Stimulated activated CD8-positive, alpha-beta memory T cell treated with anti-CD3 and anti-CD28 coated beads, Interleukin-15, amount 100 ng/mL, for 24 hours (primary cell): ENCODE measurements around the gene SP140L.
"Not testable (repeated sequence)": the region's sequence is repeated elsewhere in the genome, so short reads cannot be mapped to it uniquely, and the experiment has no call there.

Experiments used
- DNase-seq: peaks from one replicate; pipeline ENCODE4 v3.0.0-alpha.2; 2020; ENCODE audit warnings: low read depth

Gene SP140L

DNA sequence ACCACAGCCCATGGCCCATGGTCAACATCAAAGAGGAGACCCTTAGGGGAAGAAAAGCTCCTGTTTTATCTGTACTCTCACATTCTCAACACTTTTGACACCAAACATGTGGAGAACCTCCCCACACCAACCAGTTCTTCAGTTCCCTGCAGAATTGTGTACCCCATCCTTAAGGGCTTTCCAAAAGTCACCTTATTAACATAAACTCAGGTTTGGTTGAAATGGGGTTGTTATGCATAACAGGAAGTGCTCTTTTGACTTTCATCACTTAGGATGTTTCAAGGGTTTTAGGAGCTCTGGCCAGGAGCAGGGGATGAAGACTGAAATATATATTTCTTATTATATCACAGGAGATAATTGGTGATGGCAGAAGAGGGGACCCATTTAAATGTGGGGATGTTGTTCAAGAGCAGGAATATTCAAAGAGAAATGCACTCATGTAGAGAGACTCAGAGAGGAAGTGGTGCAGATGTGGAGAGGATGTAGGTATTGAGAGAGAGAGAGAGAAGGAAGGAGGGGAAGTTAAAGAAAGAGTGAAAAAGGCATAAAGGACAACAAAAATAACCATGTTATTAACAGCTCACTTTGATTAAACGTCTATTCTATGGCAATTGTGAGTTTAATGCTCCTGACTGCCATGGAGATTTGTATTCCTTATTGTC is 35.2 kb downstream of the SP140L start:
- DNase-seq = no peak

DNA sequence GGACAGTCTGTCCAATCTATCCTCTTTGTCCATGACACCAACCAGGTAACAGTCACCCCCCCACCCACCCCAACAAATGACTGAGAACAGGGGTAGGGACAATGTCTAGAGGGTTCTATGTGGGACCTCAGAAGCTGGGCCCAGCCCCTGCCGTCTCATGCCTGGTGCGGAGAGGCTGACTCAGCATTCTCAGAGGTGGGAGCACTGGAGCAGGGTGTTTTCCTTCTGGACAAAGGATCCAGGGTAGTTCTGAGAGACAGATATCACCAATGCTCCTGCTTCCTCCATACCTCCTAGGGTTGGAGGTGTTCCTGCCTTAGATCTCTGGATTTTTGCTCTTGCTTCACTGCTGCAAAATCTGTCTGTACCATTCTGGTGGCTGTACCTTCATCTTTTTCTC is 55.1 kb downstream of the SP140L start:
- no peak for DNase-seq

DNA sequence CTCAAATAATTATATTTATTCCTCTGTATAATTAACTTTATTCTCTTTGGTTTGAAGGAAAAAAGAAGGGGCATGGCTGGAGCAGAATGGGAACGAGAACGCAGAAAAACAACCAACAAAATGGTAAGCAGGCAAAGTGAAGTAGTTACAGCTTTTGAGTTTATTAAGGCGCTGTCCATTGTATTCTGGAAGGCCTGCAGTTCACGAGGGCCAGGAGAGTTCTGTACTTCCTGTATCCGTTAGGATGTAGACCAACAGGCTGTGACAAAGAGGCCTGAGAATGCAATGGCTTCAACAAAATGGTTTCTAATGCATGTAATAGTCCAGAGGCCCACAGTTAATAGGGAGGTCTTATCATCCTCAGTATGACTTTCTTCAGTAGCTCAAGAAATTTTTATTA is 56.5 kb downstream of the SP140L start:
- no peak for DNase-seq

DNA sequence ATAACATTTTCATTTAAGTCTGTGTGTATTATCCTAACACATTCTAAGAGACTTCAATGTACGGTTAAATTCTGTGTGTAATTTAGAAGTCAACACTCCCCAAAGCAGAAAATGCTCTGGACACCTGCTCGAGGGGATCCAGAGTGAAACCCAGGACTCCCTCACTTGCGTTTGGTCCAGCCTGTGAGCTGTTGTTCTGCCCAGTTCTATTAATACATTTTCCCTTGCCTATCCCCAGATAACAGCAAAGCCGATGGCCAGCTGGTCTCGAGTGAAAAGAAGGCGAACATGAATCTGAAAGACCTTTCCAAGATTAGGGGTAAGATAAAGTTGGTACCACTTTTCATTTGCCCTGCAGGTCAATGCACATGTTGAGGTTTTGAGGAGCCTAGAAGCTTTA is 58.0 kb downstream of the SP140L start:
- DNase-seq = no peak

DNA sequence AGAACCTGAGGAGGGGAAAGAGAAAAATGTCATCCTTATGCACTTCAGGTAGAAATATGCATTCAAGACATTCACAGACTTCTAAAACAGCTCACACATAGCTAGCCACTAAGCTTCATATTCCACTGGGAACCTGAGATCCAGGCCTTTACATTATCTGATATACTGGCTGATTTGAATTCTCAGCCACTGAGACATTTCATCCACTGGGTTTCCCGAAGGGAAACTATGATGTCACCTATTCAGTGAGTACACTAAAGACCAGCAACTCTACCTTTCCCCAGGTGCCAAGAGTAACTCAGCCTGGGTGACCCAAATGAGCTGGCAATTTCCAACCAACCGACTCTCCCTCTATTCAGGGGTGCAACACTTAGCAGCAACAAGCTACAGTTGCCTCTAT is 67.3 kb downstream of the SP140L start:
- no peak for DNase-seq

DNA sequence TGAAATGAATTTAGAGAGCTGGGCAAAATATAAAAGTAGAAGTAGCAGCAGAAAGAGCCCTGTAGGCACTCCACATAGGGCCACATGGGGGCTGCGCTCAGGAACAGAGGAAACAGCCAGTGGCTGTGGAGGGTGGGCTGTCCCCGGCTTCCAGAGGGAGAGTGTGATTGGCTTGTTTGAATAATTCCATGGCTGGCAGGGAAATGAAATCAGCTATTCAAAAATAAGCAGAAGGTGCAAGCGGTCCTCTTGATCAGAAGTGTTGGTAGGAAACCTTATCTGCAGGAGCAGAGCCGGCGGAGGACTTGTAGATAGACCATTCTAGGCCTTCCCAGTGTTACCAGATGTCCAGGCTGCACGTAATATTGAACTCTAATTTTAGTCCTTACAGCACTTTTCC is 71.7 kb downstream of the SP140L start:
- not testable (repeated sequence) for DNase-seq

DNA sequence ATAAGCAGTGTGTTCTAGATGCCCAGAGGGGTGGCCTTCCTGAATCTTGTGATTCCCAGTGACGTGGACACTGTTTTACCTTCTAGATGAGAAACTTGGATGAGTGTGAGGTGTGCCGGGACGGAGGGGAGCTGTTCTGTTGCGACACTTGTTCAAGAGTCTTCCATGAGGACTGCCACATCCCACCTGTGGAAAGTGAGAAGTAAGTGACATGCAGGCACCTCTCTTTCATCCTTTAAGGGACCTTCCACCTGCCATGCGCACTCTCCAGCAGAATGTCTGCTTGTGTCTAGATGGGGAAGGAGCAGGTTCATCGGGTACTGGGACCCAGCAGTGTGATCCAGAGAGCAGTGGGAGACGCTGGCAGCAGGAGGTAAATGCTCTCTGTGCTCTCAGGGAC is 73.0 kb downstream of the SP140L start:
- DNase-seq = no peak

DNA sequence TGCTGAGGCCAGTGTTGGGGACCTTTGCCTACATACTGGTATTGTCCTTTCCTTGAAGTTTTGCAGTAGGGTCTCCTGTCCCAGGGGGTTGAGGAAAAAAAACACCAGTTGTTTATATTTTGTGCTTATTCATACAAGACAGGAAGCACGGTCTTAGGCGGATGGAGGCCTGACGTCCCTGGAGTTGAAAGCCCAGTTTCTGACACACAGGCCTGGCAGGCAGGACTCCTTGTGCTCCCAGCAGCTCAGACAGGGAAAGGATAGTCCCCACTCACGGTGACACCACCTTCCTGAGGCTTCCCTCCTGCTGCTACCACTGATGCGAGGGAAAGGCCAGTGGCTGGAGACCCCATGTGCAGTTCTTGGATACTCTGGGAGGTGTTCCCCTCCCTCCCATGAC is 73.5 kb downstream of the SP140L start:
- DNase-seq = no peak

DNA sequence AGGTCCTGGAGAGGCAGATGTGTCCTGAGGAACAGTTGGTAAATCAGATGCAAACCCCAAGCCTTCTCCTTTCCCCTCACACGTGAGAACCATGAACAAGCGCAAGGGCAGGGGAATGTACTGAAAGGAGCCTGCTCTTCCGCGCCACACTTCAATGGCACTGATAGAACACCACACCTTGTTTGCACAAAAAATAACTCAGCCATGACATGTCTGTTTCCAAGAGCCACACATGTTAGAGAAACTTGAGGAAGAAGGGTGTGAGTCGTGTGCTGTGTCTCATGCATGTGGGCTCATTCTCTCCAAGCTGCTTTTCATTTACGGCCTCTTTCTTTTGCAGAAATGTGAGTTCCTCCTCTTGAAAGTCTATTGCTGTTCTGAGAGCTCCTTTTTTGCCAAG is 74.0 kb downstream of the SP140L start:
- DNase-seq = not testable (repeated sequence)

DNA sequence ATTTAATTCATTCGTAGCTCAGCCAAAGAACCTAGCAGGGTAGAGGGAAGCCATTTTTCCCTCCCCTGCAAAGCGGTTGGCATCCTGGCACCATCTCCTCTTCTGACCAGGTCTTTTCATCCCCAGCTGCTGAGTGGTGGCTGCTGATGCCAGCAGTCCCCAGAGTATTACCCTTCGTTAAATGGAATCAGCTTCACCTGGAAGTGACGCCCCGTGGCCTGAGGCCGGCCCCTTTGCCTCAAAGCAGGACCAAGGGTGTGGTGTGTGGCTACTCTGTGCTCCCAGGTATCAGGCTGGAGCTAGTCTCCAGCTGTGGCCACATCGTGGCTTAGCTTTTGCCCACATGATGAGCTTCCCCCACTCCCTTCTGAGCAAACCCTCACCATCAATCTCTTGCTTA is 76.8 kb downstream of the SP140L start:
- DNase-seq = no peak

DNA sequence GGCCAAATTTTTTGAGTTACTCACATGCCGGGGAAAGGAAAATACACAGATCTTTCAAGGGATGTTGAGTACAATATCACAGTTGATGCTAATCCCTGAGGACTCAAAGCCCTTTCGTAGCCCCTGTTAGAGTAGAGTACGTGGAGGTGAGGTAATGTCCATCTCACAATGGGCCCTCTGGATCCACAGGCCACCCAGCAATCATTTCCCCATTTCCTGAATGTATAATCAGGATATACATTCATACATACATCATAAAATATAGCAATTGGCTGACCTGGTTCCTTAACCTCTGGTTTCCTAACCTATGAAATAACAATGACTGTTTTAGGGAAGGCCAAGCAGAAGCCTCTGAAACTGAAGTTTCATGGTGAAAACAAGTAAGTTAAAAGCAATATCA is 78.8 kb downstream of the SP140L start:
- no peak for DNase-seq

DNA sequence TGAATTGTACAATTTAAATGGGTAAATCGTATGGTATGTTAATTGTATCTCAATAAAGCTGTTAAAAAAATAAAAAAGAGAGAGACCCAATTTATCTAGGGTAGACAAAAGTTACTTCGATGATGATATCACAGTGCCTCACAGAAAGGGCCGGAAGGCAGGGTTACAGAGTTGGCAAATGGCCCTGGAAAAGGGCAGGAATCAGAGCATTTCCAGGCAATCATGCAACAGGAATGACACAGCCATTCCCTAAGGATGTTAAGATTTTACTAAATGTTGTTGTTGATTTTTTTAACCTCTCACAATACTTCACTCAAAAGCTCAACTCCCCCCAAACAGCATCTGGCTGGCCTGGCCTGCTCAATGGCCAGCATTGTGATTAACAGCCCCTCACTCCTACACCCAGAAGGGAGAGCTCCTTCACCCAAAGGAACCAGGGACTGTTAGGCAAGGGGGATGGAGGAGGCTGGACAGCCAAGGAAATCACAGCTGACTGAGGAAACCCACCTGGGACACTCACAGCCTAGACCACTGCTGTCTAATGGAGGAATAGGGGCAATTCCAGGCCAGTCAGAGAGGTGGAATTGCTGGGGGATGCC is 81.3 kb downstream of the SP140L start:
- no peak for DNase-seq

DNA sequence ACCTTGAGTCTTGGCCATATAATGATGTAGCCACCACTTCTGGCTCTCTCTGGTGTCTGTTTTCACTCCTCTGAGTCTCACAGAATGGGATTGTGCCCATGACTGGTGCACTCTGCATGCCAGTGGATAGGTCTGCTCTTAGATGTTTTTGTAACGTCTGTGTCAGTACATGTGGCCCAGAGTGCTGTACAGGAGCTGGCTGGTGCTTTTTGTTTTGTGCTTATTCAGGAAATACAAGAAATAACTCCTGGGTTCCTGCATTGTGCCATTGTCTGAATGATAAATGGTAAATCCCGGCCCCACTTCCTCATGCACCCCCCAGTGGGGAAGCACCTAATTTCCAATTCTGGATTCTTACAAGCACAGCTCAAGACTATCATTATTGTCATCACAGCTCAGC is 82.3 kb downstream of the SP140L start:
- not testable (repeated sequence) for DNase-seq

DNA sequence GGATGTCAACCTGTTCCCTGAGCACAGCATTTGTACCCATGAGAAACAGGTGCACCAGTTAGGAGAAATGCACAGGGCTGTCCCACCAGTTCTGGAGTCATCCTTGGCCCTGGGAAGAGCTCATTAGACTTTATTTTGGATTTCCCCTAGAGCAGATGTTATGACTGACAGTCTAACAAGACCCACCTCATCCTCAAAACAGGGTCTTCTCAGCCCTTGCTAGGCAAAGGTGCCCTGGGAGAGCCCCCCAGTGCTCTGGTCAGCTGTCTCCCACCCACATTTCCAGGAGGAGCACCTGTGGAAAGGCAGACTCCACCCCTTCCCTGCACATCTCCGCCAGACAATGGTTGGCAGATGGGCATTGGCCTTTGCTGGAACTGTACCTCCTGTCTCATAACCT is 83.3 kb downstream of the SP140L start:
- no peak for DNase-seq

DNA sequence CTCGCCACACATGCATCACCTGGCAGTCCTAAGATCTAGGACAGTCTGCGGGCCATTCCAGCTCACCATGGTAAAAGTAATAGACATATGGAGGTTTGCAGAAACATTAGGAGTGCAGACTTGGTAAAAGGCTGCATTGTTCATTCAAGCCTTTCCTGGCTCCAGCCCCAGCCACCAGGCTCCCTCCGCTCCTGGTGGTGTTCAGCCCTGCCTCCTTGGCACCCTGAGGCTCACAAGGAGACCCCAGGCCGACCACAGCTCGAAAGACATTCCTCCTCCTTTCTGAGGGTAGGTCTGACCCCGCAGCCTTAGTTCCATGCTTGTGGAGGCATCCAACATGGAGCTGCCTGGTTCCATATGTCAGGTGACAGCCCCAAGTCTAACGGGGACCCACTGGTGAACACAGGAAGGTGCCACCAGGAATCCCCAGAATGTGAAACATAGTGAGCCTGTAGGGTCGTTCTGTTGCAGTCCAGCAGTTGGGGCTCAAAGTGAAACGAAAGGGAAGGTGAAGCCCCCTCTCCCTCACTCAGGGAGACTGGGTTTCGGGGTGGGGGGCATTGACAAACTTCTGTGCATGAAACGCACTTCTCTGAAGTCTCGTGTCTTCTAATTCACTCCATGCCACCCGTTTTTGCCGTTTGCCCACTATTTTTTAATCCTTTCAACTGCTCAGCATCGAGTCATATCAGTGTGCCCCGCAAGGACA is 84.0 kb downstream of the SP140L start:
- no peak for DNase-seq

DNA sequence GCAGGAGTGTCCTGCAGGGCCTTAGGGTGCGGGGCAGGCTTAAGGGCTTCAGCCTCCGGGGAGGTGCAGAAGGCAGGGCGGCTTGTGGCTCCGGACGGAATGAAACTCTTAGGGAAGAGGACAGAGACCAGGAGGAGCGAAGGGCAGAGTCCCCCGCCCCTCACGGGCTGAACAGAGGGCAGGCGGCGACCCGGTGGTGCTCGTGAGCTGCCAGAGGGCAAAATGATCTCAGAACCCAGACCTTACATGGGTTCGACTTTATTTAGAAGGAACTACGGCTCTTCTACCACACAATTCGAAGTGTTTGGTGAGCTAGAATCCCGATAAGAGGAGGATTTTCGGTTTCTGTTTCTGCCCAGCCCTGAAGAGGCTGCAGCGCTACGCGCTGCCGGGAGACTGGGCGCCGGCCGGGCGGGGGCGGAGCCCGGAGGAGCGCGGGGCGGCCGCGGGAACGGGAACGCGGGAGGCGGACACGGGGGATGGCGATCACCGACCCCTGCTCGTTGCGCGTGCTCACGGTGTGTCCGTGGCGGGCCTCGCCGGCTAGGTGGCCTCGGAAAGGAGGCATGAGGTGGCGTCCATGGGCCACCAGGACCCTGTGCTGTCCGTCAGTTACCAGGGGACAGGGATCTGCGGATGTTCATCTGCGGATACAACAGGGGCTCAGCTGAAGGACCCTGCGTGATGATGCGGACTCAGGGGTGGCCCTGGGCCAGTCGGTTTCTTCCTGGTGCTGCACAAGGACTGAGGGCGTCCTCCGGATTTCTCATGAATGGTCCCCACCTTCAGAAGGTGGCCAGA is 84.8 kb downstream of the SP140L start:
- no peak for DNase-seq

DNA sequence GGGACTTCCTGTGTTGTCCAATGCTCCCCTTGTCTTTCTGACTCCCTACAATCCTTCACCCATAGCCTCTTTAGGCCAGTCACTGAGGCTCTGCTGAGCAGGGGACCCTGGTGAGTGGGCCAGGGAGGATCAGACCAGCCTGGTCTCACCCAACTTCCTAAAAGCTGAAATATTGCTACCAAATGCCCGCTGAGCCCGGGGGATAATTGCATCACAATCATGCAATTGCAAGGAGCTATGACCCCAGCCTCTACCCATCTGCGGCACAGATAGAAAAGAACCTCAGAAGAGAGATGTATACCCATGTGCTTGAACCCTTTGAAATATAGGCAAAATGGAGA is 85.3 kb downstream of the SP140L start:
- no peak for DNase-seq

DNA sequence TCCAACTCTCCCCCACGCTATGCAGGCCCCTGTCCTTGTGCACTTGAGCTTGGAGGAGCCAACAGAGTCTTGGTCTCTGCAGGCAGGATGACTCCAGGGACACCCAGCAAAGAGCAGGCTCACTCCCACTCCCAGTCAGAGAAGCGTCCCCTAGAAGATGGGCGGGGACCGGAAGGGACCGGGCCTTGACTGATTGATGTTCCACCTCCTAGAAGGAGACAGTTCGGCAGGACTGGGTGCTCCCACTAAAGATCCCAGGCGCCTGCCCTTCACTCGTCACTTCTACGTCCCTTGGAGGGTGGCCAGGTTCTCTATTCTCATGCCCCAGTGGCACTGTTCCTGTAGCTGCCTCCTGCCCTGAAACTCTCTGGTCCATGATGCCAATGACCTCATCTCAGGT is 85.9 kb downstream of the SP140L start:
- no peak for DNase-seq

DNA sequence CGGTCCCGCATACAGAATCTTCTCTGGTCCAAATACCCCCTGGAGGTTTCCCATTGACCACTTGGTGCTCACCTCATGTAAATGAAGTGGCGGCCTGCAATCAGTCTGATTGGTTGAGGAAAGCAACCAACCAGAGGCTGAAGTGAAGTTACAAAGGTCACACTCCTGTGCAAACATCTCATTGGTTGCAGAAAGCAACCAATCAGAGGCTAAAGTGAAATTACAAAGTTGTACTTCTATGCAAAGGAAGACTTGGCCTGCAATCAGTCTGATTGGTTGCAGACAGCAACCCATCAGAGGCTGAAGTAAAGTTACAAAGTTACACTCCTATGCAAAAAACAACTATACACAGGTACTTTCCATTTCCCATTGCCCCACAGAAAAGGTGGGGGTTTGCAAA is 86.5 kb downstream of the SP140L start:
- DNase-seq = no peak

DNA sequence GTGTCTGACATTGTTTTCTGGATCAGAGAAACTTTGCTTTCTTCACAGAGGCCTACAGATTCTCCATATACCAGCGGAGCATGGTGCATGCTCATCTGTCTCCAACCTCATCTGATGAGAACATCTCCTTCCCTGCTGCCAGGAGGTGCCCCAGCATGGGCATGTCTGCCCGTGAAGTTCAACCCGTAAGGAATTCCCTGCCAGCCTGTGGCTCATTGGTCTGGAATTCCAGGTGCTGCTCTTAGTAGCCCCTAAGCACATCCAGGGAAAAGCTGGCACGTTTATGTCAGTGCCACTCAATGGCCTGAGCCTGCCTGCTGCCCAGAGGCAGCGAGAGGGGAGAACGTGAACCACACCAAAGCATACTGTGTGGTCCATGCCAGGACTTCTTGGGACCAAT is 87.3 kb downstream of the SP140L start:
- no peak for DNase-seq

DNA sequence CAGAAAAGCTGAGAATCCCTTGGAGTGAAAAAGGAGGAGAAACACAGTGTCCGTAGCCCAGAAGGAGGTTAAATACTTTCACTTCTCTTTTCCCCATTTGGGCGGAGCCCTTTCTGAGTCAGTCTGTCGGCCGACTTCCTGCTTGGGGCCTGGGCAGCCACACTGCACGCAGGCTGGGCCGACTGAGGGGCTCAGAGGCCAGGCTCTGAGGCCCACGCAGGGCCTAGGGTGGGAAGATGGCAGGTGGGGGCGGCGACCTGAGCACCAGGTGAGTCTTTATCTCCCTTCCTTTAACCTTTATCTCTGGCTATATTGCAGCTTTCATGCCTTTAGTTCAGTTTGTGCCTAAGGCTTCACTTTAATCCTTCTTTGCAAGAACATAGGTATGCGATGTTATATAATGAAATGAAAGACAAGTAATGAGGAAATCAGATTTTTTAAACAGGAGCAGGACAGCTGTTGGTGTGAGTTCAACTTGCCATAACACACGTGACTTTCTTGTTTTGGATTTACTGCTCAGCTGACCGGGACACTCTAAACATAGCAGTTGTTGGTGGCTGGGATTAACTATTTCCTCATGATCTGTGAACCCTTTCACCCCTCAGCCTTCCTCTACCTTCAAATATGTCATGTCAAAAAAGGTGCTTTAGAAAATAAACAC is 89.2 kb downstream of the SP140L start, which contains the start of gene SP100:
SP100 (plus strand) TSS at position 141 of the 661 bp plus-strand sequence; CDS start at position 237, 96 bp downstream.
- DNase-seq = no peak

DNA sequence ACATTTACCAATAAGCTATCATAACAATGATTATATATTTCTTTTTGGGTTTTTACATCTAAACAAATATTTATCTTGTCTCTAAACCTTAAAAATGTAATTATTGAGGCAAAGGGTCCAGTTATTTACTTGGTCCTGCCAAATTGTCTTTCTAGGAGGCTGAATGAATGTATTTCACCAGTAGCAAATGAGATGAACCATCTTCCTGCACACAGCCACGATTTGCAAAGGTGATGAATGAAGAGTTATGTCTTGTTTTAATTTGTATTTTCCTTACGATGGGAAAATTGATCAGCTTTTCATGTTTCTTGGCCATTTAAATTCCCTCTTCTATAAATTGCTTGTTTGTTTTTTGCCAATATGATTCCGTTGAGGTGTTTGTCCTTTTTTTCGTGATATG is 90.4 kb downstream of the SP140L start:
- no peak for DNase-seq
